Cardiac muscle cell (in vitro differentiated cells and primary cell): ENCODE data around the gene OTUB2. TPM values are rescaled to one million over a fixed set of nuclear protein-coding genes. Genes with fewer than 3 reads are reported as not detected.
A peak's percentile ranks its signal among the peaks of the same experiment; 100 is the strongest.

Source experiments
- DNase-seq, 2 donors: peaks; one replicate each; pipeline versions ENCODE4 v3.0.0 to v3.0.0-alpha.2; 2010 to 2017; ENCODE audit warnings: low read depth in 1 of 2, low spot score in 1 of 2
- H3K27ac ChIP-seq: fragments of 200-600 bp; sonication (generic); 2 replicates; pipeline ENCODE4 v1.5.1; 2016
- H3K27me3 ChIP-seq: fragments of 200-600 bp; sonication (generic); 2 replicates; pipeline ENCODE4 v1.6.0; 2016; ENCODE audit warnings: control low read depth
- H3K36me3 ChIP-seq: fragments of 200-600 bp; sonication (generic); 2 replicates; pipeline ENCODE4 v1.5.1; 2016; ENCODE audit warnings: control low read depth
- H3K4me1 ChIP-seq: fragments of 200-600 bp; sonication (generic); 2 replicates; pipeline ENCODE4 v1.8.1; 2017; ENCODE audit warnings: low read depth, mild to moderate bottlenecking, mixed run types
- H3K4me3 ChIP-seq: fragments of 200-600 bp; sonication (generic); 2 replicates; pipeline ENCODE4 v1.5.1; 2016; ENCODE audit warnings: mild to moderate bottlenecking
- H3K9me3 ChIP-seq: fragments of 200-600 bp; sonication (generic); 2 replicates; pipeline ENCODE4 v1.5.1; 2017; ENCODE audit warnings: low read depth, mild to moderate bottlenecking, control low read depth
- polyA plus RNA-seq: library from polyadenylated mRNA; unstranded; fragments of >200 nt; fragmentation: Nextera tagmentation; extraction: Ambion mirVana; gene quantifications from 2 replicates; pipeline ENCODE4 v1.2.1, GENCODE V29; 2016
- total RNA-seq: library from RNA; depleted of rRNA; stranded (reverse); fragments of >200 nt; gene quantifications from 2 replicates; pipeline ENCODE4 v1.2.3, GENCODE V29; 2016
- TF ChIP-seq, protein P1 (sequence below): IDR thresholded peaks from 2 replicates; pipeline ENCODE4 v1.5.1; 2012; ENCODE audit warnings: low read depth, mild to moderate bottlenecking, low read length

Gene OTUB2
- total and polyA plus RNA-seq, 2 experiments from 2014 or later: 4.1 to 4.4 TPM

GRCh38 chr14:93991649-93992048, 34.5 kb upstream of the OTUB2 start:
- no peaks in the 10 kb centered on the region for H3K36me3 ChIP-seq
- no peak for DNase-seq
- TF ChIP-seq, protein P1, sequence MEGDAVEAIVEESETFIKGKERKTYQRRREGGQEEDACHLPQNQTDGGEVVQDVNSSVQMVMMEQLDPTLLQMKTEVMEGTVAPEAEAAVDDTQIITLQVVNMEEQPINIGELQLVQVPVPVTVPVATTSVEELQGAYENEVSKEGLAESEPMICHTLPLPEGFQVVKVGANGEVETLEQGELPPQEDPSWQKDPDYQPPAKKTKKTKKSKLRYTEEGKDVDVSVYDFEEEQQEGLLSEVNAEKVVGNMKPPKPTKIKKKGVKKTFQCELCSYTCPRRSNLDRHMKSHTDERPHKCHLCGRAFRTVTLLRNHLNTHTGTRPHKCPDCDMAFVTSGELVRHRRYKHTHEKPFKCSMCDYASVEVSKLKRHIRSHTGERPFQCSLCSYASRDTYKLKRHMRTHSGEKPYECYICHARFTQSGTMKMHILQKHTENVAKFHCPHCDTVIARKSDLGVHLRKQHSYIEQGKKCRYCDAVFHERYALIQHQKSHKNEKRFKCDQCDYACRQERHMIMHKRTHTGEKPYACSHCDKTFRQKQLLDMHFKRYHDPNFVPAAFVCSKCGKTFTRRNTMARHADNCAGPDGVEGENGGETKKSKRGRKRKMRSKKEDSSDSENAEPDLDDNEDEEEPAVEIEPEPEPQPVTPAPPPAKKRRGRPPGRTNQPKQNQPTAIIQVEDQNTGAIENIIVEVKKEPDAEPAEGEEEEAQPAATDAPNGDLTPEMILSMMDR: no peak
- H3K27me3 ChIP-seq: no peaks in the 10 kb centered on the region
- H3K4me1 ChIP-seq: peaks cover 22% of the 10 kb centered on the region
- no peak overlapping the region for H3K4me3 ChIP-seq
- no peaks in the 10 kb centered on the region for H3K9me3 ChIP-seq
- no peak overlapping the region for H3K27ac ChIP-seq

DNA sequence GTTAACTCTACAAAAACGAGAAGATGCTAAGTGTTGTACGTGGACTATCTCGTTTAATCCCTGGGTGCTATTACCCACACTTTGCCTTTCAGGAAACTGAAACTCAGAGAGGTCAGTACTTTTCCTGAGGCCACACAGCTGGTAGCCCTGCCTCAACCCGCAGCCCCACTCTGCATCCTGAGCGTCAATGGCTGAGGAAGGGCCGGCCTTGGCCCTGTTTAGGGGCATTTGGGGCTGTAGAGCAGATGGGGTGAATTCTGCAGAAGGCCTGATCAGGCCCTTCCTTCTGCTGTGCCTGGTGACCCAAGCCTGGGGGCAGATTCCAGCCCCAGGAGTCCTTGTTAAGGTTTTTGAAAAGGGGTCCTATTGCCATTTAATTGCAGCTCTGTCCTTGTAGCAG, 32.8 kb upstream of the OTUB2 start:
- no peak overlapping the region for H3K27ac ChIP-seq
- no peaks in the 10 kb centered on the region for H3K27me3 ChIP-seq
- TF ChIP-seq, protein P1: no peak
- H3K9me3 ChIP-seq: no peaks in the 10 kb centered on the region
- H3K4me1 ChIP-seq: peaks cover 24% of the 10 kb centered on the region
- DNase-seq: no peak
- H3K4me3 ChIP-seq: no peak overlapping the region
- no peaks in the 10 kb centered on the region for H3K36me3 ChIP-seq

GRCh38 chr14:93994919-93995682, 31.0 kb upstream of the OTUB2 start:
- H3K4me3 ChIP-seq: no peak overlapping the region

GRCh38 chr14:93996130-93996695, 29.9 kb upstream of the OTUB2 start:
- H3K4me1 ChIP-seq: peaks cover 29% of the 10 kb centered on the region
- H3K9me3 ChIP-seq: no peaks in the 10 kb centered on the region
- TF ChIP-seq, protein P1: no peak
- no peak overlapping the region for H3K27ac ChIP-seq
- no peaks in the 10 kb centered on the region for H3K36me3 ChIP-seq
- no peak overlapping the region for H3K4me3 ChIP-seq
- DNase-seq: no peak
- H3K27me3 ChIP-seq: no peaks in the 10 kb centered on the region

More at GRCh38 chr14:93994919-93995682, 31.0 kb upstream of the OTUB2 start:
- peak; percentile 28 to 30 for DNase-seq
- Histone ChIP-seq H3K9me3 (no peaks in the 10 kb centered on the region), H3K27me3 (no peaks in the 10 kb centered on the region), H3K36me3 (no peaks in the 10 kb centered on the region), H3K27ac (no peak overlapping the region), H3K4me1 (peaks cover 31% of the 10 kb centered on the region)
- TF ChIP-seq, protein P1: no peak

- H3K9me3 ChIP-seq: no peaks in the 10 kb centered on the region
- TF ChIP-seq, protein P1: no peak
- no peak for DNase-seq
- H3K27me3 ChIP-seq: no peaks in the 10 kb centered on the region
- H3K27ac ChIP-seq: no peak within 1 kb of the TSS
- peaks cover 29% of the 10 kb centered on the region for H3K4me1 ChIP-seq
- no peaks in the 10 kb centered on the region for H3K36me3 ChIP-seq
- no peak within 1 kb of the TSS for H3K4me3 ChIP-seq
Observed at GRCh38 chr14:93997082-93997481, 29.1 kb upstream of the OTUB2 start, which contains the start of gene CCDC197. Gene CCDC197, plus strand, starts transcription at chr14:93997301. Its CDS starts 831 bp downstream, at chr14:93998132.
